HG02759 (cell line): Measurements from ENCODE around the gene ALG1L2.
A peak's percentile ranks its signal among the peaks of the same experiment; 100 is the strongest.
"Not testable (repeated sequence)": the region's sequence is repeated elsewhere in the genome, so short reads cannot be mapped to it uniquely, and the experiment has no call there.

Source experiments
- ATAC-seq: cut with Tn5 transposase; IDR thresholded peaks from one replicate; pipeline ENCODE4 v1.9.1; 2021; ENCODE audit warnings: mild to moderate bottlenecking, moderate library complexity; ENCODE audit not compliant: unreplicated experiment

Gene ALG1L2

GRCh38 chr3:130093741-130094391 is 12.2 kb downstream of the ALG1L2 start:
- ATAC-seq = peak; percentile 65

- not testable (repeated sequence) for ATAC-seq
These were observed 12.9 kb downstream of the ALG1L2 start for GRCh38 chr3:130094491-130094941.

- ATAC-seq = not testable (repeated sequence)
These were observed 14.2 kb downstream of the ALG1L2 start for GRCh38 chr3:130095858-130096257.

- ATAC-seq = not testable (repeated sequence)
These were observed 15.5 kb downstream of the ALG1L2 start for GRCh38 chr3:130097096-130097495.

GRCh38 chr3:130097690-130098638 is 16.3 kb downstream of the ALG1L2 start:
- ATAC-seq = not testable (repeated sequence)

GRCh38 chr3:130098639-130099385 is 17.2 kb downstream of the ALG1L2 start:
- not testable (repeated sequence) for ATAC-seq

- ATAC-seq = not testable (repeated sequence)
These were observed 20.9 kb downstream of the ALG1L2 start for GRCh38 chr3:130102545-130102944.

GRCh38 chr3:130104191-130104590 is 22.6 kb downstream of the ALG1L2 start:
- ATAC-seq = not testable (repeated sequence)

GRCh38 chr3:130107333-130107995 is 25.8 kb downstream of the ALG1L2 start:
- ATAC-seq = not testable (repeated sequence)

GRCh38 chr3:130108836-130109585 is 27.4 kb downstream of the ALG1L2 start:
- not testable (repeated sequence) for ATAC-seq

- ATAC-seq = not testable (repeated sequence)
These were observed 28.9 kb downstream of the ALG1L2 start for GRCh38 chr3:130110386-130111169.

- ATAC-seq = peak; percentile 100
These were observed 29.7 kb downstream of the ALG1L2 start for GRCh38 chr3:130111185-130111864.

- peak; percentile 56 for ATAC-seq
These were observed 30.5 kb downstream of the ALG1L2 start for GRCh38 chr3:130111865-130112747.

- not testable (repeated sequence) for ATAC-seq
These were observed 31.1 kb downstream of the ALG1L2 start for GRCh38 chr3:130112748-130113073.

GRCh38 chr3:130115400-130115799 is 33.8 kb downstream of the ALG1L2 start:
- not testable (repeated sequence) for ATAC-seq

GRCh38 chr3:130117933-130118332 is 36.3 kb downstream of the ALG1L2 start:
- no peak for ATAC-seq

GRCh38 chr3:130119824-130120223 is 38.2 kb downstream of the ALG1L2 start:
- not testable (repeated sequence) for ATAC-seq
